SK-N-SH treated with all-trans-retinoic acid at 6 μM for 48 hours (cell line): ENCODE results near the gene TBCK.

Source experiments
- ARNTL ChIP-seq: fragments of 450-650 bp; formaldehyde crosslinking; IDR thresholded peaks from 2 replicates; pipeline ENCODE4 v1.5.0; 2020; ENCODE audit warnings: low read depth, mild to moderate bottlenecking, moderate library complexity, borderline replicate concordance
- BACH2 ChIP-seq: fragments of 250-450 bp; sonication (Bioruptor Pico); IDR thresholded peaks from 2 replicates; pipeline ENCODE4 v1.9.0; 2021; ENCODE audit warnings: mild to moderate bottlenecking, borderline replicate concordance
- ESRRG ChIP-seq: fragments of 250-450 bp; sonication (Bioruptor Pico); IDR thresholded peaks from 2 replicates; pipeline ENCODE4 v1.6.1; 2021; ENCODE audit warnings: mild to moderate bottlenecking
- ISL1 ChIP-seq: fragments of 250-450 bp; sonication (Bioruptor Pico); IDR thresholded peaks from 2 replicates; pipeline ENCODE4 v2.1.2; 2022; ENCODE audit warnings: mild to moderate bottlenecking, moderate library complexity
- PPARA ChIP-seq: fragments of 250-450 bp; sonication (Bioruptor Pico); IDR thresholded peaks from 2 replicates; pipeline ENCODE4 v1.5.0; 2020; ENCODE audit warnings: mild to moderate bottlenecking, borderline replicate concordance
- SNAI2 ChIP-seq: fragments of 250-450 bp; sonication (Bioruptor Pico); IDR thresholded peaks from 2 replicates; pipeline ENCODE4 v1.5.0; 2020; ENCODE audit warnings: mild to moderate bottlenecking, moderate library complexity
- TCF4 ChIP-seq: fragments of 250-450 bp; sonication (Bioruptor Pico); IDR thresholded peaks from 2 replicates; pipeline ENCODE4 v1.8.0; 2021; ENCODE audit warnings: mild to moderate bottlenecking, moderate library complexity, borderline replicate concordance
- ZFP3 ChIP-seq: fragments of 250-450 bp; sonication (Bioruptor Pico); IDR thresholded peaks from 2 replicates; pipeline ENCODE4 v1.5.0; 2020; ENCODE audit warnings: mild to moderate bottlenecking, moderate library complexity
- ZNF565 ChIP-seq: fragments of 450-650 bp; formaldehyde crosslinking; conservative IDR thresholded peaks from 2 replicates; pipeline ENCODE4 v1.5.0; 2020; ENCODE audit warnings: low read depth, mild to moderate bottlenecking, moderate library complexity
- TF ChIP-seq, protein P1 (sequence below): fragments of 250-450 bp; sonication (Bioruptor Pico); IDR thresholded peaks from 2 replicates; pipeline ENCODE4 v1.5.0; 2020; ENCODE audit warnings: mild to moderate bottlenecking, moderate library complexity
- TF ChIP-seq, protein P2 (sequence below): fragments of 250-450 bp; sonication (Bioruptor Pico); IDR thresholded peaks from 2 replicates; pipeline ENCODE4 v1.5.1; 2020; ENCODE audit warnings: low read depth, mild to moderate bottlenecking, moderate library complexity
- TF ChIP-seq, protein P3 (sequence below): fragments of 250-450 bp; sonication (Bioruptor Pico); IDR thresholded peaks from 2 replicates; pipeline ENCODE4 v1.8.0; 2020; ENCODE audit warnings: mild to moderate bottlenecking, moderate library complexity, borderline replicate concordance
- TF ChIP-seq, protein P4 (sequence below): fragments of 250-450 bp; sonication (Bioruptor Pico); IDR thresholded peaks from 2 replicates; pipeline ENCODE4 v1.8.0; 2021; ENCODE audit warnings: low read depth, mild to moderate bottlenecking, moderate library complexity, borderline replicate concordance
- TF ChIP-seq, protein P5 (sequence below): fragments of 250-450 bp; sonication (Bioruptor Pico); IDR thresholded peaks from 2 replicates; pipeline ENCODE4 v1.5.1; 2021; ENCODE audit warnings: mild to moderate bottlenecking, moderate library complexity

DNA sequence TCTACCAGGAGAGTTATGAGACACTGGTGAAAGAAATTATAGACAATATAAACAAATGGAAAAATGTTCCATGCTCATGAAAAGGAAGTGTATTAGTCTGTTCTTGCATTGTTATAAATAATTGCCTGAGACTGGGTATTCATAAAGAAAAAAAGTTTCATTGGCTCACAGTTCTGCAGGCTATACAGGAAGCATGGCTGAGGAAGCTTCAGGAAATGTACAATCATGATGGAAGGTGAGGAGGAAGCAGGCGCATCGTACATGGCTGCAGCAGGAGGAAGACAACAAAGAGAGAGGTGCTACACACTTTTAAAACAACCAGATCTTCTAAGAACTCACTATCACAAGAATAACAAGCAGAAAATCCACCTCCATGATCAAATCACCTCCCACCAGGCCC lies 236.4 kb downstream of the TBCK start:
- no peak for TF ChIP-seq TCF4 (CRISPR knock-in tag)
- TF ChIP-seq, protein P1, sequence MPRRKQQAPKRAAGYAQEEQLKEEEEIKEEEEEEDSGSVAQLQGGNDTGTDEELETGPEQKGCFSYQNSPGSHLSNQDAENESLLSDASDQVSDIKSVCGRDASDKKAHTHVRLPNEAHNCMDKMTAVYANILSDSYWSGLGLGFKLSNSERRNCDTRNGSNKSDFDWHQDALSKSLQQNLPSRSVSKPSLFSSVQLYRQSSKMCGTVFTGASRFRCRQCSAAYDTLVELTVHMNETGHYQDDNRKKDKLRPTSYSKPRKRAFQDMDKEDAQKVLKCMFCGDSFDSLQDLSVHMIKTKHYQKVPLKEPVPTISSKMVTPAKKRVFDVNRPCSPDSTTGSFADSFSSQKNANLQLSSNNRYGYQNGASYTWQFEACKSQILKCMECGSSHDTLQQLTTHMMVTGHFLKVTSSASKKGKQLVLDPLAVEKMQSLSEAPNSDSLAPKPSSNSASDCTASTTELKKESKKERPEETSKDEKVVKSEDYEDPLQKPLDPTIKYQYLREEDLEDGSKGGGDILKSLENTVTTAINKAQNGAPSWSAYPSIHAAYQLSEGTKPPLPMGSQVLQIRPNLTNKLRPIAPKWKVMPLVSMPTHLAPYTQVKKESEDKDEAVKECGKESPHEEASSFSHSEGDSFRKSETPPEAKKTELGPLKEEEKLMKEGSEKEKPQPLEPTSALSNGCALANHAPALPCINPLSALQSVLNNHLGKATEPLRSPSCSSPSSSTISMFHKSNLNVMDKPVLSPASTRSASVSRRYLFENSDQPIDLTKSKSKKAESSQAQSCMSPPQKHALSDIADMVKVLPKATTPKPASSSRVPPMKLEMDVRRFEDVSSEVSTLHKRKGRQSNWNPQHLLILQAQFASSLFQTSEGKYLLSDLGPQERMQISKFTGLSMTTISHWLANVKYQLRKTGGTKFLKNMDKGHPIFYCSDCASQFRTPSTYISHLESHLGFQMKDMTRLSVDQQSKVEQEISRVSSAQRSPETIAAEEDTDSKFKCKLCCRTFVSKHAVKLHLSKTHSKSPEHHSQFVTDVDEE = no peak
- TF ChIP-seq, protein P2, sequence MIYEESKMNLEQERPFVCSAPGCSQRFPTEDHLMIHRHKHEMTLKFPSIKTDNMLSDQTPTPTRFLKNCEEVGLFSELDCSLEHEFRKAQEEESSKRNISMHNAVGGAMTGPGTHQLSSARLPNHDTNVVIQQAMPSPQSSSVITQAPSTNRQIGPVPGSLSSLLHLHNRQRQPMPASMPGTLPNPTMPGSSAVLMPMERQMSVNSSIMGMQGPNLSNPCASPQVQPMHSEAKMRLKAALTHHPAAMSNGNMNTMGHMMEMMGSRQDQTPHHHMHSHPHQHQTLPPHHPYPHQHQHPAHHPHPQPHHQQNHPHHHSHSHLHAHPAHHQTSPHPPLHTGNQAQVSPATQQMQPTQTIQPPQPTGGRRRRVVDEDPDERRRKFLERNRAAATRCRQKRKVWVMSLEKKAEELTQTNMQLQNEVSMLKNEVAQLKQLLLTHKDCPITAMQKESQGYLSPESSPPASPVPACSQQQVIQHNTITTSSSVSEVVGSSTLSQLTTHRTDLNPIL (CRISPR knock-in tag) = no peak
- TF ChIP-seq BACH2 = no peak
- TF ChIP-seq ISL1 (CRISPR knock-in tag) = no peak
- TF ChIP-seq ZFP3 (CRISPR knock-in tag) = no peak
- TF ChIP-seq PPARA = no peak
- TF ChIP-seq, protein P3, sequence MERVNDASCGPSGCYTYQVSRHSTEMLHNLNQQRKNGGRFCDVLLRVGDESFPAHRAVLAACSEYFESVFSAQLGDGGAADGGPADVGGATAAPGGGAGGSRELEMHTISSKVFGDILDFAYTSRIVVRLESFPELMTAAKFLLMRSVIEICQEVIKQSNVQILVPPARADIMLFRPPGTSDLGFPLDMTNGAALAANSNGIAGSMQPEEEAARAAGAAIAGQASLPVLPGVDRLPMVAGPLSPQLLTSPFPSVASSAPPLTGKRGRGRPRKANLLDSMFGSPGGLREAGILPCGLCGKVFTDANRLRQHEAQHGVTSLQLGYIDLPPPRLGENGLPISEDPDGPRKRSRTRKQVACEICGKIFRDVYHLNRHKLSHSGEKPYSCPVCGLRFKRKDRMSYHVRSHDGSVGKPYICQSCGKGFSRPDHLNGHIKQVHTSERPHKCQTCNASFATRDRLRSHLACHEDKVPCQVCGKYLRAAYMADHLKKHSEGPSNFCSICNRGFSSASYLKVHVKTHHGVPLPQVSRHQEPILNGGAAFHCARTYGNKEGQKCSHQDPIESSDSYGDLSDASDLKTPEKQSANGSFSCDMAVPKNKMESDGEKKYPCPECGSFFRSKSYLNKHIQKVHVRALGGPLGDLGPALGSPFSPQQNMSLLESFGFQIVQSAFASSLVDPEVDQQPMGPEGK = no peak
- TF ChIP-seq ARNTL (CRISPR knock-in tag) = no peak
- TF ChIP-seq, protein P4, sequence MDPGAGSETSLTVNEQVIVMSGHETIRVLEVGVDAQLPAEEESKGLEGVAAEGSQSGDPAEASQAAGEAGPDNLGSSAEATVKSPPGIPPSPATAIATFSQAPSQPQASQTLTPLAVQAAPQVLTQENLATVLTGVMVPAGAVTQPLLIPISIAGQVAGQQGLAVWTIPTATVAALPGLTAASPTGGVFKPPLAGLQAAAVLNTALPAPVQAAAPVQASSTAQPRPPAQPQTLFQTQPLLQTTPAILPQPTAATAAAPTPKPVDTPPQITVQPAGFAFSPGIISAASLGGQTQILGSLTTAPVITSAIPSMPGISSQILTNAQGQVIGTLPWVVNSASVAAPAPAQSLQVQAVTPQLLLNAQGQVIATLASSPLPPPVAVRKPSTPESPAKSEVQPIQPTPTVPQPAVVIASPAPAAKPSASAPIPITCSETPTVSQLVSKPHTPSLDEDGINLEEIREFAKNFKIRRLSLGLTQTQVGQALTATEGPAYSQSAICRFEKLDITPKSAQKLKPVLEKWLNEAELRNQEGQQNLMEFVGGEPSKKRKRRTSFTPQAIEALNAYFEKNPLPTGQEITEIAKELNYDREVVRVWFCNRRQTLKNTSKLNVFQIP (CRISPR knock-in tag) = no peak
- TF ChIP-seq, protein P5, sequence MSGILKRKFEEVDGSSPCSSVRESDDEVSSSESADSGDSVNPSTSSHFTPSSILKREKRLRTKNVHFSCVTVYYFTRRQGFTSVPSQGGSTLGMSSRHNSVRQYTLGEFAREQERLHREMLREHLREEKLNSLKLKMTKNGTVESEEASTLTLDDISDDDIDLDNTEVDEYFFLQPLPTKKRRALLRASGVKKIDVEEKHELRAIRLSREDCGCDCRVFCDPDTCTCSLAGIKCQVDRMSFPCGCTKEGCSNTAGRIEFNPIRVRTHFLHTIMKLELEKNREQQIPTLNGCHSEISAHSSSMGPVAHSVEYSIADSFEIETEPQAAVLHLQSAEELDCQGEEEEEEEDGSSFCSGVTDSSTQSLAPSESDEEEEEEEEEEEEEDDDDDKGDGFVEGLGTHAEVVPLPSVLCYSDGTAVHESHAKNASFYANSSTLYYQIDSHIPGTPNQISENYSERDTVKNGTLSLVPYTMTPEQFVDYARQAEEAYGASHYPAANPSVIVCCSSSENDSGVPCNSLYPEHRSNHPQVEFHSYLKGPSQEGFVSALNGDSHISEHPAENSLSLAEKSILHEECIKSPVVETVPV = no peak
- TF ChIP-seq ESRRG (CRISPR knock-in tag) = no peak
- TF ChIP-seq SNAI2 (CRISPR knock-in tag) = no peak
- no peak for TF ChIP-seq ZNF565
